HG03521 (cell line): Measurements from ENCODE around the gene NSG1.

Experiments
- ATAC-seq: cut with Tn5 transposase; IDR thresholded peaks from one replicate; pipeline ENCODE4 v1.9.1; 2021; ENCODE audit warnings: mild to moderate bottlenecking, moderate library complexity; ENCODE audit not compliant: unreplicated experiment

The NSG1 gene

DNA sequence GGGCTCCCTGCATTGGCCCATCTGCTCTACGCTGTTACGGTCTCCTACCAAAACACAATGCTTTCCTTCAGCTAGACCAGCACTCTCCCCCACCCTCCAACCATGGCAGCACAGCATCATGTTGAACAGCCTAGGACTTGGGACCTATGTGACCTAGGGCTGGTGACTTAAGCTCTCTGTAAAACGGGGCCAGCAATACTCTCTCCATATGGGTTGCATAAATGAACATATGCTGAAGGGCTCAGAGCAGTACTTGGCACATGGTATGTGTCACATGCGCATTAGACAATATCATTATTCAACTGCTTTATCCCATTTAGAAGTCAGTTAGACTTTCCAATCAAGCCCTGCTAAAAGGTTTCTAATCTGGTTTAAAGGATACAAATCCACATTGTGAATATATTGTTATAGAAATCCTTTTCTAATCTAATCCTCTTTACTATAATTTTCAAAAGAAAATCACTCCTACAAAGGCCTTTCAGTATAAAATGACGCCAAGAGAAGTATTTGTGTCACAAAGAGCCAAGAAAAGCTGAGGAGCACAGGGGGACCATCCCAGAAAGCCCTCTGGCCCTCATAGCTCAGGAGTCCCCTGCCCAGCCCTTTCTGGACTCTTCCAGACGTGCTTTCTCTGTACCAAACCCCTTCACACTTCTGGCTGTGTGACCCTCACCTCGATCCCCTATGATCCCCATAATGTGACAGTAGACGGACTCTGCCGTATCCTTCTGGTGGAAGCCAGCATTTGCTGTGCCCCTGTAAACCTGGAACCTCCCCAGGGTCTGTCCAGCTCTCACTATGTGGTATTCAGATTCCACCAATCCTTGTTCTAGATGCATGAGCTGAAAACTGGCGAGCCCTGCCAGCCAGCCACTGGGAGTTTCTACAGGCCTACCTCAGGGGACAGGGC, 42.3 kb downstream of the NSG1 start:
- ATAC-seq = no peak

GRCh38 chr4:4430492-4431195, 43.7 kb downstream of the NSG1 start:
- ATAC-seq = no peak

DNA sequence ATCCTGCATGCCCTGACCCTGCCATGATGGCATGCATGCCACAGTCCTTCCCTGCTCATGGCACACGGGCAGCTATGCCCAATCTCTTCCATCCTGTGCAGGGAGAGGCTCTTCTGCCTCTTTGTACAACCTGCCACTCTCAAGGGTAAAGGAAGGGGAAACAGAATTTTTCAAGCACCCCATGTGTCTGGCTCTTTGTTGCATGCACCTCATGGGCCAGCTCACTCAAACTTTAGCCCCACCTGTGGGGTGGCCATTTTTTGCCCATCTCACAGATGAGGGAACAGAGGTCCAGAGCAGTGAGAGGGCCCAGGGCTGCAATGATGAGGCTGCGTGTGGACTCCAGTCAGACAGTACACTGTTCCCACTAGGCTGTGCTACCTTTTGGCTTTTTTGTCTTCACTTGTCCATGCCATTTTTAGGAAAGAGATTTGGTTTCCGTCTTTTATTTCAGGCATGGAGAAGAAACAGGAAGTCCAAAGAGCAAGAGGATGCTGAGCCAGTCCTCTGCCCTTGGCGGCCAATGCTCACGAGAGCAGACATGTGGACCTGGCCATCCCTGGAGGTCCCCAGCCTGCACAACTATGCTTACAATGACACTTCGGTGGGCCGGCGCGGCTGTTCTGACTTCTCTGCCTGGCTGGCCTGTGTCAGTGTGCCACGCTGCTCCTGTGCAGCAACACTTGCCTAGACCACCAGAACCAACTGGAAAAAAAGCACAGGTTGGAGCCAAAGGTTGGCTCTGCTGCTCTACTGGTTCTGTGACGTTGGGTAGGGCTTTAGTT, 45.6 kb downstream of the NSG1 start:
- ATAC-seq = no peak

DNA sequence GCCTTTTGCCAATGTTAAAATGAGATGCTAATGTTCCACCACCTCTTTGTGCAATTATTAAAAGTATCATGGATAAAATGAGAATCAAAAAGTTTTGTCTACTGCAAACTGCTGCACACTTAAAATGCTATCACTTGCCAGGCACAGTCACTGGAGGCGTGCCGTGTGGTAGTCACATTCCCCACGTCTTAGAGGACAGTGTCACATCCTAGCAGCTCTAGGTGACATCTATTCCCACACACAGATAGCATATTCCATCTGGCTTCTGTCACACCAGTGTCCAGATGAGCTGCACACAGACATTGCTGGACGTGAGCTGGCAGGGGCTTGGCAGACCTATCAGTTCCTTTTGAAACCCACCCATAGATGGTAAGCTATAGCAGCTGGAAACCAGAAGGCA, 47.0 kb downstream of the NSG1 start:
- ATAC-seq = no peak

DNA sequence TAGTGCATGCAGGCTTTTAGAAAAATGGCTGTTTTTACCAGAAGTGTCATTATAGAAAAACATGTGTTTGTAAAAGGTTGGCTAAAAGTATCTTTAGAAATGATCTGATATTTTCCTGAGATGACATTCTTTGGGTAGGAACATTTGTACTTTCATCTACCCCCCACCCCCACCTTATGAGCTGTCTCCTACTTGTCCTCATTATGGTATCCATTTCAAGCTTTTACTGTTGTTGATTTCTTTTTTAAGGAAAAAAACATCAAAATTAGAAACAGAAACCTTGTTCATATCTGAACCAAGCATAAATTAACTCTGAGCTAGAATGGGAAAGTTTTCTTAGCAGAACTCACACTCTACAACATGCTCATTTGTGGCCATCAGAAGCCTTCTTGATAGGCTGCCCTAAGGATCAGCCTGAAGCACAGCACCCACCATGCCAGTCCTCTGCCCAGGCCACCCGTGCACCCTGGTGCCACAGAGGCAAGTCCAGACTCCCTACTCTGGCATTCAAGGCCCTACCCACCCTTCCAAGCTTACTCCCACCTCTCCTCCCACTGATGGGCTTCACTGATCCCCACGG, 49.4 kb downstream of the NSG1 start:
- no peak for ATAC-seq

GRCh38 chr4:4437798-4438470, 51.0 kb downstream of the NSG1 start:
- no peak for ATAC-seq

GRCh38 chr4:4438891-4439290, 52.0 kb downstream of the NSG1 start:
- ATAC-seq = no peak

GRCh38 chr4:4439782-4440181, 52.9 kb downstream of the NSG1 start:
- ATAC-seq = no peak

DNA sequence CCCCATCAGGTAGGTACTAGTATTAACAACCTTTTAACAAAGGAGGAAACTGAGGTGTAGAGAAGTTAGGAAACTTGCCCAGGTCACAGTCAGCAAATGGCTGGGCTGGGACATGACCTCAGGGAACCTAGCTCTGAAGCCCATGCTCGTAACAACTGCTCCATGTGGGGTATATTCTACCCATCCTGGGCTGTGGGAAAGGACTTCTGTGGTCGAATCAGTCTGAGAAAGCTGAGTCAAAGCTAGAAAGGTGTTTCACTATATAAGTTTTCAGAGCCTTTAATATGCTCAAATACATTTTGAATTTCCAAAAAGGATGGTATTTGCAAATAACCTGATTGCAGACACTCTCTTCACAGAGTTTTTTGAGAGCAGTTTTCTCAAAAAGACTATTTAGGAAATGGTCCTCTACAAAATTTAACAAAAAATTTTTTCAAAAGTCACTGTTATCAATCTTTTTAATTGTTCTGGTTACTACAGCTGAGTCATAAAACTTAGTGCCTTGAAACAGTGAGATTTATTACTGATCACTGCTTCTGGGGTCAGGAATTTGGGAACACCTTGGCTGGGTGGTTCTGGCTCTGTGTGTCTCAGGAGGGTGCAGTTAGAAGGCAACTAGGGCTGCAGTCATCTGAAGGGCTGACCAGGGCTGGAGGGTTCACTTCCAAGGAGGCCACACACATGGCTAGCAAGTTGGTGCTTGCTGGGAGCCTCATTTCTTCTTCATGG, 53.6 kb downstream of the NSG1 start:
- ATAC-seq = no peak

GRCh38 chr4:4443821-4444220, 56.9 kb downstream of the NSG1 start:
- ATAC-seq = no peak

- no peak for ATAC-seq
Measured at GRCh38 chr4:4446434-4446833, 59.5 kb downstream of the NSG1 start.

- ATAC-seq = peak; percentile 61
Measured at GRCh38 chr4:4455210-4455865, 68.4 kb downstream of the NSG1 start.

DNA sequence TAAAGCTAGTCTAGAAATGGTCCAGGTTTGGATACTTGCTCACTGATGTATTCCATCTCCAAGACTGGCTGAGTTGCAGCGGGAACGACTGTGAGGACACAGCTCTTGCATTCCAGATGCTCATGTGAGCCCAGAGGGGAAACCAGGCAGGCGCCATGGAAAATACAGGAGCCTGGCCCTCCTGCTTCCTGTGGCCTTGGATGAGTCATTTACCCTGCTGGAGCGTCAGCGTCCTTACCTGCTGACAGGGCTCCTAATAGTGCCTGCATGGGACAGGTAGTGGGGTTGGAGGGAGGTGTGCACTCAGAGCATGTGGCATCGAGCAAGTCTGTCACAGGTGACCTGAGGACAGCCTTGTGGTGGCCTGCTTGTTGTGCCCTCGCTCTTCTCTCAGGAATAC, 69.4 kb downstream of the NSG1 start:
- no peak for ATAC-seq

DNA sequence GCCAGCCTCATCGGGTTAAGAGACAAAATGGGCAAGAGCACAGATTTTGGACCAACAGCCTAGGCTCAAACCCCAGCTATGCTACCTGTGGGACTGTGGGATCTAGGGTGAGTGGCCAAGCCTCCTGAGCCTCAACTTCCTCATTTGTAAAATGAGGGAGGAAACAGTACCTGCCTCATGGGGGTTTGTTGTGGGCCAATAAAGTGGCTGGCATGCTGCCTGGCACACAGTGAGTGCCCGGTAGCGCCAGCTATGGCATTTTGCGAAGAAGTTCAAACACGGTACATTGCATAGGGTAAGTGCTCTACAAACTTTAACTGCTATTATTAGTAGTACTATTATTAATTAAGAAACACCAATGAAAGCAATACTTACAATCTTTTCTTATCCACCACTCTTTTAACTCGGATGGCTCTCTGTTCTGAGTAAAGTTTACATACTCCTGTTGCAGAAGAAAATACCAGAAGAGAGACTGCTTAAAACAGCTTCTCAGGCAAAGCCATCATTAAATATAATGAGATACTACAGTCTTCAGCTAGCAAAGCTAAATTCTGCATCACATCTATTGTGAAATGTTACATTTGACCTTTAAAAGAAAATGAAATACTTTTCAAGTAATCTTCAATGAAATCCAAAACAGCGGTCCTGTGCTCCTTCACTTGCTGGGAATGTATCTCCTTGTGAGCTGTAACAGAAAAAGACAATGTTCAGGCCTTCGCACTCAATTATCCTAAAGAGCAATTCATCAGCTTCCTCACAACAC, 70.1 kb downstream of the NSG1 start:
- ATAC-seq = no peak

DNA sequence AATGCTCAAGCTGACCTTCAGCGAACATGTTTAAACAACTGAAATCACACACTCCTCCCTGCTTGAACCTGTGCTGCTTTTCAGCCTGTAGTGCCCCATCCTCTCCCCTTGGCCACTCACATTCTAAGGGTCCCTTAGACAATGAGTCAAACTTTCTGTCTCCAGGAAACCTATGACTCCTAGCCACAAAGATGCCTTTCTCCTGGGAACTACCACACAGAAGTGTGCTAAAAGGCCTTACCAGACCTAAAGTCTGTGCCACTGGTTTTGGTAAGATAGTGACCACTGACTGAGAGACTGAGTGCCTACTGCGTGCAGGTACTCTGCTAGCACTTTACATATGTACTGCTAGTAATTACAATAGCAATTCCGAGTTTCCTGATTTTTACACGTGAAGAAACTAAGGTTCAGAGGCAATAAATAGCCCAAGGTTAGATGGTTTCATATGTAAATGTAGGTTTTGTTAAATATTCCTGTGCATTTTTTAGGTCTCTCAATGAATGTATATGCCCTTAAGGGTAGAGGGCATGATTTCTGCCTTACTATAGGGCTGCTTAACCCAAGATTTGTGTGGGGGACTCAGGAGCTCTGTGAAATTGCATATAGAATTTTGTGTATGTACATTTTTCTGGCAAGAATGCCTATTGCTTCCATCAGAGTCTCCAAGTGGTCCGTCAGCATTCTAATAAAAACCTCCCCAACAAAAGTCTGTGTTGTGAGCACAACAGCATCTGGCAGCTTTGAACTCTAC, 71.1 kb downstream of the NSG1 start:
- ATAC-seq = no peak

DNA sequence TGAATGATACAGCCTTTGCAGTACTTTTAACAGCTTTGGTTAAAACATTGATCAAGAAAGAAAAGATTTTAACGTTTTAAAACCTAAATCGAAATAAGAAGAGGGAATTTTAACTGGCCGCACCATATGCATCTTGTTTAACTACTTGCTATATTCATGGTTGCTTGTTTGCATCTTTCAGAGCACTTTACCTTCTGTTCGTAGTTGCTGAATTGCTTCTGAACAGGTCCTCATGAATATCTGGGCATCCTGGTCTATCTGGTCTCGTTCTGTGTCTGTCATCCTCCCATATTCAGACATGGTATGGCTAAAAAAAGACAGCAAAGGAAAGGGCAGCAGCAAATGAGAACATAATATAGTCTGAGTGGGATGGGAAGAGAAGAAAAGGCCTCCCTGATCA, 72.3 kb downstream of the NSG1 start:
- no peak for ATAC-seq

DNA sequence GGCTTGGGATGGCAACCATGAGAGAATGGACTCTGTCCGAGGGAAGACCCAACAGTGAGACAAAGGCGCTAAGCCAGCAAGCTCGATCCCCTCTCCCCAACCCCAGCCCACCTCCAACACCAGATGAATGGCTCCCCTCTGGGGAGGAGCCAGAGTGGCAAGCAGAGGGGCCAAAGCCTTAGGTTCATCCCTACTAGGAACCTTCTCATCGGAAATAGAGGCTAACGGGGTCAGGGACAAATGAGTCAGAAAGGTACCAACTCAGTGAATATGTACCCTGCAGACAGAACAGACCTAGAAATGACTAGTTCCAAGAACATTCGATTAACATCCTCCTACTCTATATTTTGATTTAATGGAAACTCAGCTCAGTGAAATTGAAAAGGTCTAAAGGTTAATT, 73.9 kb downstream of the NSG1 start:
- no peak for ATAC-seq

DNA sequence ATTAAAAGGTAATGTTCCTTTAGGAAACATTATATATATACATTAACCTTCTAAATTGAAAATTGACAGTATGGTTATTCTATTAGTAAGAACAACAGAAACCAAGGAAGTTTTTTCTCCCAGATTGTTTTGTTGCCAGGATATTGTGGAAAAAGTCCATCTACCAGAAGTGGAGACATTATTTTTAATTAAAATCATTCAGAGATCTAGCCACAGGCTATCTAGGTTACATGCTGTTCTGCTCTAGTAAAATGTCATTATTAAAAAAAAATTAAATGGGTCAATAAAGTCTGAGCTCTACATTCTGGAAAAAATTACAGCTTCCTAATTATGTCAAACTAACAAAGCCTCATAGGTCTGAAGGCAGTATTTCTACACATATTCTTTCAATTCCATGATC, 74.3 kb downstream of the NSG1 start:
- ATAC-seq = no peak
